ENCODE measurements around the gene USH1G. TPM values are rescaled to one million over a fixed set of nuclear protein-coding genes. Genes with fewer than 3 reads are reported as not detected.
A peak's percentile ranks its signal among the peaks of the same experiment; 100 is the strongest.

Gene USH1G
- polyA plus RNA-seq (not detected in 2 replicates), polyA minus RNA-seq (0.35 TPM in 1 of 2 replicates, not detected in the other)

GRCh38 chr17:74922694-74923537 is at the start of gene USH1G:
Gene USH1G (minus strand): TSS chr17:74923255. CDS start chr17:74923073, 182 bp downstream.
- no peak within 1 kb of the TSS for H3K4me2 ChIP-seq (ENCODE audit: low read length)
- no peaks in the 10 kb centered on the region for H3K36me3 ChIP-seq (ENCODE audit: insufficient read depth, low read length)
- TF ChIP-seq EZH2 (IDR thresholded peaks at IDR 0.05; ENCODE audit: borderline replicate concordance, insufficient read depth, low read length, poor library complexity, severe bottlenecking): no peak
- TF ChIP-seq SMC3 (conservative IDR thresholded peaks at IDR 0.05; ENCODE audit: poor library complexity): no peak
- no peak for TF ChIP-seq MXI1 (conservative IDR thresholded peaks at IDR 0.05; ENCODE audit: poor library complexity, severe bottlenecking)
- no peak for TF ChIP-seq CTCF (IDR thresholded peaks at IDR 0.05; ENCODE audit: poor library complexity, severe bottlenecking)
- TF ChIP-seq RAD21 (conservative IDR thresholded peaks at IDR 0.05): no peak
- no peak for TF ChIP-seq EP300 (conservative IDR thresholded peaks at IDR 0.05; ENCODE audit: poor library complexity, severe bottlenecking)
- no peak for TF ChIP-seq POLR2AphosphoS5 (IDR thresholded peaks at IDR 0.05)
- no peak for TF ChIP-seq TAF1 (IDR thresholded peaks at IDR 0.05; ENCODE audit: low read depth)
- TF ChIP-seq REST (IDR thresholded peaks at IDR 0.05; ENCODE audit: borderline replicate concordance): no peak
- no peak within 1 kb of the TSS for H3K27ac ChIP-seq (ENCODE audit: low read length)
- no peak within 1 kb of the TSS for H3K9ac ChIP-seq (ENCODE audit: low read length)
- peak within 1 kb of the TSS; percentile 56 for H3K4me3 ChIP-seq (ENCODE audit: low read length)
- no peaks in the 10 kb centered on the region for H3K9me3 ChIP-seq (ENCODE audit: low read length)
- no peaks in the 10 kb centered on the region for H3K9me2 ChIP-seq (ENCODE audit: insufficient read depth, low read length)
- H3K27me3 ChIP-seq (ENCODE audit: insufficient read depth, low read depth, low read length): peaks cover 56% of the 10 kb centered on the region
- no peak within 1 kb of the TSS for H2AFZ ChIP-seq (ENCODE audit: low read depth, low read length)
- H3K79me2 ChIP-seq (replicated peaks; ENCODE audit: insufficient read depth, low read length): no peaks in the 10 kb centered on the region
- H4K20me1 ChIP-seq (ENCODE audit: insufficient read depth): no peaks in the 10 kb centered on the region
- H3F3A ChIP-seq (ENCODE audit: insufficient read depth, low read length, poor library complexity, severe bottlenecking): no peaks in the 10 kb centered on the region

- peak within 1 kb of the TSS; percentile 47 for H3K27ac ChIP-seq (ENCODE audit: low read length)
- H3K4me3 ChIP-seq (ENCODE audit: low read length): peak within 1 kb of the TSS; percentile 96
- no peaks in the 10 kb centered on the region for H4K20me1 ChIP-seq (ENCODE audit: insufficient read depth)
- H3K9me3 ChIP-seq (ENCODE audit: low read length): no peaks in the 10 kb centered on the region
- H3F3A ChIP-seq (ENCODE audit: insufficient read depth, low read length, poor library complexity, severe bottlenecking): no peaks in the 10 kb centered on the region
- H3K79me2 ChIP-seq (replicated peaks; ENCODE audit: insufficient read depth, low read length): peaks cover 5% of the 10 kb centered on the region
- H3K27me3 ChIP-seq (ENCODE audit: insufficient read depth, low read depth, low read length): peaks cover 8% of the 10 kb centered on the region
- no peaks in the 10 kb centered on the region for H3K9me2 ChIP-seq (ENCODE audit: insufficient read depth, low read length)
- peak within 1 kb of the TSS; percentile 81 for H3K4me2 ChIP-seq (ENCODE audit: low read length)
- H3K9ac ChIP-seq (ENCODE audit: low read length): peak within 1 kb of the TSS; percentile 83
- TF ChIP-seq CTCF (IDR thresholded peaks at IDR 0.05; ENCODE audit: poor library complexity, severe bottlenecking) (no peak), POLR2AphosphoS5 (IDR thresholded peaks at IDR 0.05) (peak; percentile 63), TAF1 (IDR thresholded peaks at IDR 0.05; ENCODE audit: low read depth) (no peak), RAD21 (conservative IDR thresholded peaks at IDR 0.05) (no peak), EZH2 (IDR thresholded peaks at IDR 0.05; ENCODE audit: borderline replicate concordance, insufficient read depth, low read length, poor library complexity, severe bottlenecking) (no peak), SMC3 (conservative IDR thresholded peaks at IDR 0.05; ENCODE audit: poor library complexity) (no peak), EP300 (conservative IDR thresholded peaks at IDR 0.05; ENCODE audit: poor library complexity, severe bottlenecking) (no peak), REST (IDR thresholded peaks at IDR 0.05; ENCODE audit: borderline replicate concordance) (peak; percentile 20), MXI1 (conservative IDR thresholded peaks at IDR 0.05; ENCODE audit: poor library complexity, severe bottlenecking) (no peak)
- peak within 1 kb of the TSS; percentile 65 for H2AFZ ChIP-seq (ENCODE audit: low read depth, low read length)
- no peaks in the 10 kb centered on the region for H3K36me3 ChIP-seq (ENCODE audit: insufficient read depth, low read length)
These were observed 49.3 kb upstream of the USH1G start, which contains the start of gene HID1 for GRCh38 chr17:74972107-74972972. Gene HID1 (minus strand): TSS chr17:74972759. CDS start chr17:74972656, 103 bp downstream.

All from neural cell (in vitro differentiated cells).